ENCODE results near the gene PRRT1.
A peak's percentile ranks its signal among the peaks of the same experiment; 100 is the strongest.

The PRRT1 gene

GRCh38 chr6:32173051-32173727 is 21.4 kb upstream of the PRRT1 start:
- no peak for DNase-seq

- no peak for DNase-seq
Observed at GRCh38 chr6:32171234-32171633, 19.5 kb upstream of the PRRT1 start.

GRCh38 chr6:32170294-32170693 is 18.6 kb upstream of the PRRT1 start:
- no peak for DNase-seq

- no peak for DNase-seq
Observed at GRCh38 chr6:32168807-32169591, 17.3 kb upstream of the PRRT1 start.

GRCh38 chr6:32168350-32168749 is 16.6 kb upstream of the PRRT1 start:
- DNase-seq: no peak

- no peak for DNase-seq
Observed at GRCh38 chr6:32167761-32168262, 16.1 kb upstream of the PRRT1 start.

- DNase-seq: no peak
Observed at GRCh38 chr6:32167154-32167760, 15.5 kb upstream of the PRRT1 start.

GRCh38 chr6:32166411-32167061 is 14.8 kb upstream of the PRRT1 start:
- DNase-seq: no peak

- no peak for DNase-seq
Observed at GRCh38 chr6:32164295-32164694, 12.6 kb upstream of the PRRT1 start, which contains the start of gene EGFL8. TSS of gene EGFL8 (plus strand) at chr6:32164595. CDS start at chr6:32166166, 1,571 bp downstream.

GRCh38 chr6:32163559-32164258 is 12.0 kb upstream of the PRRT1 start:
- no peak for DNase-seq

GRCh38 chr6:32158052-32158451 is 6.3 kb upstream of the PRRT1 start:
- no peak for DNase-seq

GRCh38 chr6:32156891-32157290 is 5.2 kb upstream of the PRRT1 start:
- no peak for DNase-seq

GRCh38 chr6:32154514-32155161 is 2.9 kb upstream of the PRRT1 start:
- no peak for DNase-seq

- DNase-seq: peak; percentile 6
Observed at GRCh38 chr6:32153564-32154513, 2.1 kb upstream of the PRRT1 start, which contains the start of gene PPT2. TSS of gene PPT2 (plus strand) at chr6:32154141. CDS start at chr6:32154595, 454 bp downstream.

- no peak for DNase-seq
Observed at GRCh38 chr6:32152769-32153563, 1.2 kb upstream of the PRRT1 start.

GRCh38 chr6:32151181-32151862 is 417 bp downstream of the PRRT1 start:
- no peak for DNase-seq

GRCh38 chr6:32149932-32150870 is 1.5 kb downstream of the PRRT1 start:
- no peak for DNase-seq
